Activated T-cell treated with anti-CD3 and anti-CD28 coated beads, Interleukin-2, amount 50 U/mL, for 72 hours (primary cell): Measurements from ENCODE around the gene TERT. TPM values are rescaled to one million over a fixed set of nuclear protein-coding genes. Genes with fewer than 3 reads are reported as not detected.
"Not testable (repeated sequence)": the region's sequence is repeated elsewhere in the genome, so short reads cannot be mapped to it uniquely, and the experiment has no call there.

Experiments
- ATAC-seq, 2 donors: fragments of 150-1000 bp; cut with Tn5 transposase; replicated peaks in 1 of 2; 2 replicates each; pipeline ENCODE4 v1.10.0; 2021; ENCODE audit warnings: moderate library complexity in 2 of 2, mild to moderate bottlenecking in 1 of 2
- DNase-seq, 2 donors: peaks; one replicate each; pipeline ENCODE4 v3.0.0; 2021 to 2022; ENCODE audit warnings: mixed read lengths in 1 of 2
- H3K27ac Mint-ChIP-seq: one replicate; pipeline ENCODE4 v1.8.0; 2022; ENCODE audit warnings: mild to moderate bottlenecking, moderate library complexity, mixed read lengths
- H3K27me3 Mint-ChIP-seq: one replicate; pipeline ENCODE4 v1.8.0; 2022; ENCODE audit warnings: low read depth, mixed read lengths
- H3K36me3 Mint-ChIP-seq, 2 donors: one replicate each; pipeline ENCODE4 v1.8.0; 2022; ENCODE audit warnings: mixed read lengths in 2 of 2, mild to moderate bottlenecking in 1 of 2; ENCODE audit not compliant: insufficient read depth in 2 of 2
- H3K4me1 Mint-ChIP-seq: one replicate; pipeline ENCODE4 v1.8.0; 2022; ENCODE audit warnings: low read depth, mixed read lengths
- H3K4me3 Mint-ChIP-seq, 2 donors: one replicate each; pipeline ENCODE4 v1.8.0; 2022; ENCODE audit warnings: mild to moderate bottlenecking in 2 of 2, mixed read lengths in 2 of 2, moderate library complexity in 2 of 2
- H3K9me3 Mint-ChIP-seq, 2 donors: one replicate each; pipeline ENCODE4 v1.8.0; 2022; ENCODE audit warnings: mixed read lengths in 2 of 2
- total RNA-seq, 2 donors: library from RNA; stranded (reverse); gene quantifications; one replicate each; pipeline ENCODE4 v1.2.3, GENCODE V29; 2022

Gene TERT
- total RNA-seq, 2 donors from 2014 or later, result 2.5 to 5.1 TPM

DNA sequence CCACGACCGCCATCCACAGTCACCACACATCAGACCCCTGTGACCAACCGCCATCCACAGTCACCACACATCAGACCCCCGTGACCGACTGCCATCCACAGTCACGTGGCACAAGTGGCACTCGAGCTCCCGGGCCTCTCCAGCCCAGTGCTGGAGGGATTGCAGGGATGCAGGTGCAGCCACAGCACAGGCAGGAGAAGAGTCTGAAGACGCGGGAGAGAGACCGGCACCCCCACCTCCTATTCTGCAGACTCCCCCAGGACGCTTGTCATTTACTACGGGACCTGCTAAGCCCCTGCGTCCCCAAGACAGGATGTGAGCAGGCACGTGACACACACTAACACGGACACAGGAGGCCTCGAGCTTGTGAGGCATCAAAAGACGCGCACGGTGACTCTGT is 21.1 kb downstream of the TERT start:
- Mint-ChIP-seq H3K4me3 (no peak overlapping the region), H3K9me3 (no peaks in the 10 kb centered on the region), H3K36me3 (peaks cover 3 to 5% of the 10 kb centered on the region in 2 donors), H3K27me3 (no peaks in the 10 kb centered on the region), H3K4me1 (peaks cover 13% of the 10 kb centered on the region), H3K27ac (no peak overlapping the region)
- DNase-seq (no peak), ATAC-seq (no peak)

DNA sequence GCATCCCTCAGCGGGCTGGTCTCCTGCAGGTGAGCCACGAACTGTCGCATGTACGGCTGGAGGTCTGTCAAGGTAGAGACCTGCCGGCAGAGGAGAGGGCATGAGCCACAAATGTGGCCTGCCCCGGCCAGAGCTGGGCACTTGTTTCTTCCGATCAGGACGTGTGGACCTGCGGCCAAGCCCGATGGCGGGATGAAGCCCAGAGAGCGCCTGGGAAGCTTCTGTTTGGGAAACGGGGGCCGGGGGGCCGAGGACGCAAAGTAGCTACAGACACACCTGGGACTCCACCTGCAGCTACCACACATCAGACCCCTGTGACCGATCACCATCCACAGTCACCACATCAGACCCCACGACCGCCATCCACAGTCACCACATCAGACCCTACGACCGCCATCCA is 22.7 kb downstream of the TERT start:
- H3K9me3 Mint-ChIP-seq, result no peaks in the 10 kb centered on the region
- no peak for ATAC-seq

GRCh38 chr5:1270933-1271914 is 23.6 kb downstream of the TERT start:
- peaks cover 0 to 1% of the 10 kb centered on the region in 2 donors for H3K36me3 Mint-ChIP-seq
- H3K4me1 Mint-ChIP-seq, result peaks cover 19% of the 10 kb centered on the region
- no peaks in the 10 kb centered on the region for H3K27me3 Mint-ChIP-seq
- H3K9me3 Mint-ChIP-seq, result no peaks in the 10 kb centered on the region
- no peak for ATAC-seq
- no peak overlapping the region for H3K4me3 Mint-ChIP-seq
- DNase-seq, result no peak
- no peak overlapping the region for H3K27ac Mint-ChIP-seq

More for the DNA sequence above, 22.7 kb downstream of the TERT start:
- Mint-ChIP-seq H3K36me3 (no peaks in the 10 kb centered on the region), H3K4me3 (no peak overlapping the region), H3K27ac (no peak overlapping the region), H3K27me3 (no peaks in the 10 kb centered on the region), H3K4me1 (peaks cover 19% of the 10 kb centered on the region)
- DNase-seq, result no peak

DNA sequence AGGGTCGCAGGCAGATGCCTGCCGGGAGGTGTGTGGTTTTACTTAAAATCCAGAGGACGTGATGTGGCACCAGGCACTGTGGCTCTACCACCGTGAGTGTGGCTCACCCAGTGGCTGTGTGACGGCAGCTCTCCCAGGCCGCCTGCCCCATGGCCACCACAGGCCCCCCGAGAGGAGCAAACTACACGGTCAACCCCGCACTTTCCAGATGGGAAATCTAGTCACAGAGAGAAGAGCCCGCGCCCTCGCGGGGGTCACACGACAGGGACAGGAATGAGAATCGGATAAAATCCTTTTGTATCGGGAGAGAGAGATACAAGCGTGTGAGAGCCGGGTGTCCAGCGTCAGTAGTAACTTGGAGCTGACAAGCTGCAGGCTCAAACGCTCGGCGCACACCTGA is 24.4 kb downstream of the TERT start:
- H3K4me1 Mint-ChIP-seq, result peaks cover 19% of the 10 kb centered on the region
- peaks cover 0 to 1% of the 10 kb centered on the region in 2 donors for H3K36me3 Mint-ChIP-seq
- ATAC-seq (no peak), DNase-seq (no peak)
- H3K27ac Mint-ChIP-seq, result no peak overlapping the region
- no peaks in the 10 kb centered on the region for H3K27me3 Mint-ChIP-seq
- H3K4me3 Mint-ChIP-seq, result no peak overlapping the region
- H3K9me3 Mint-ChIP-seq, result no peaks in the 10 kb centered on the region

DNA sequence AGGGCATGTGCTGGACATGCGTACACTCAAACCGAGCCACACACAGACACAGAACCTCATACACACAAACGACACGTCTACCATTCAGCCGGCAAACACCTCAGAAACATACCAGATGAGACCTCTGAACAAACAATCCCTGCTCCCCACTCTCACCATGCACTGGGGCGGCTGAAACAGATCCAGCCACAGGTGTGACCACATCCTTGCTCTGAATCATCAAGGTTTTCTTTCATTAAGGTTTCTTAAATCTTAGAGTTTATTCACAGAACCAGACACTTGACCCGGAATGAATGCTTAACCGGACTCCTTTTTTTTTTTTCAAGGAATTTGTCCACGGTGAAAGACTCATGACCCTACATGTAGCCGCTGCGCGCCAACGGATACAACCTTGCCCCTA is 26.2 kb downstream of the TERT start:
- DNase-seq (peak; percentile 56 to 71), ATAC-seq (peak; percentile 97 to 99)
- Mint-ChIP-seq H3K4me3 (no peak overlapping the region), H3K9me3 (no peaks in the 10 kb centered on the region), H3K27me3 (no peaks in the 10 kb centered on the region), H3K27ac (no peak overlapping the region), H3K4me1 (peaks cover 19% of the 10 kb centered on the region), H3K36me3 (peaks cover 0 to 1% of the 10 kb centered on the region in 2 donors)

- Mint-ChIP-seq H3K4me1 (peaks cover 19% of the 10 kb centered on the region), H3K9me3 (no peaks in the 10 kb centered on the region), H3K36me3 (peaks cover 0 to 1% of the 10 kb centered on the region in 2 donors), H3K27ac (no peak overlapping the region), H3K27me3 (no peaks in the 10 kb centered on the region), H3K4me3 (no peak overlapping the region)
- no peak for DNase-seq
- ATAC-seq, result no peak
Measured at GRCh38 chr5:1268056-1268455, 26.8 kb downstream of the TERT start.

- DNase-seq, H3K9me3 Mint-ChIP-seq, H3K27me3 Mint-ChIP-seq, ATAC-seq, H3K27ac Mint-ChIP-seq, H3K36me3 Mint-ChIP-seq, H3K4me3 Mint-ChIP-seq: not testable (repeated sequence)
- H3K4me1 Mint-ChIP-seq, result peaks cover 19% of the 10 kb centered on the region
Measured at GRCh38 chr5:1267464-1267863, 27.4 kb downstream of the TERT start.

DNA sequence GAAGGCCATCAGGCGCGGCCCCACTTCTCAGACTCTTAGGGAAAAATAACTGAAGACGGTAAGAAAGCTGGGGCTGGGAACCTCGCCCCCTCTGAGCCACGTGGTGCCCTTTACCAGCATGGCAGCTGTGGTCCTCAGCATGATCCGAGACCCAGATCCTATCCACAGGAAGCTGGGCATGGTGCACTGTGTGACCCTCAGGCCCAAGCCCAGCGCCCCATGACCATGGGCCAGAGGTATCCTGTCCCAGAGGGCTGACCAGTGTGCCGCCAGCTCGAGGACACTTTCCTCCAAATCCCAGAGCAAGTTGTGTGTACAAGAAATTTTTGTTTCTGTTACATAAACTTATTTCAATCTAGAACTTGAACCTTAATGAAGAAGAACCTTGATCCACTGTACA is 28.1 kb downstream of the TERT start:
- Mint-ChIP-seq H3K36me3 (peaks cover 0 to 1% of the 10 kb centered on the region in 2 donors), H3K9me3 (no peaks in the 10 kb centered on the region), H3K27ac (no peak overlapping the region), H3K27me3 (no peaks in the 10 kb centered on the region), H3K4me3 (no peak overlapping the region), H3K4me1 (peaks cover 19% of the 10 kb centered on the region)
- no peak for DNase-seq
- ATAC-seq, result no peak

DNA sequence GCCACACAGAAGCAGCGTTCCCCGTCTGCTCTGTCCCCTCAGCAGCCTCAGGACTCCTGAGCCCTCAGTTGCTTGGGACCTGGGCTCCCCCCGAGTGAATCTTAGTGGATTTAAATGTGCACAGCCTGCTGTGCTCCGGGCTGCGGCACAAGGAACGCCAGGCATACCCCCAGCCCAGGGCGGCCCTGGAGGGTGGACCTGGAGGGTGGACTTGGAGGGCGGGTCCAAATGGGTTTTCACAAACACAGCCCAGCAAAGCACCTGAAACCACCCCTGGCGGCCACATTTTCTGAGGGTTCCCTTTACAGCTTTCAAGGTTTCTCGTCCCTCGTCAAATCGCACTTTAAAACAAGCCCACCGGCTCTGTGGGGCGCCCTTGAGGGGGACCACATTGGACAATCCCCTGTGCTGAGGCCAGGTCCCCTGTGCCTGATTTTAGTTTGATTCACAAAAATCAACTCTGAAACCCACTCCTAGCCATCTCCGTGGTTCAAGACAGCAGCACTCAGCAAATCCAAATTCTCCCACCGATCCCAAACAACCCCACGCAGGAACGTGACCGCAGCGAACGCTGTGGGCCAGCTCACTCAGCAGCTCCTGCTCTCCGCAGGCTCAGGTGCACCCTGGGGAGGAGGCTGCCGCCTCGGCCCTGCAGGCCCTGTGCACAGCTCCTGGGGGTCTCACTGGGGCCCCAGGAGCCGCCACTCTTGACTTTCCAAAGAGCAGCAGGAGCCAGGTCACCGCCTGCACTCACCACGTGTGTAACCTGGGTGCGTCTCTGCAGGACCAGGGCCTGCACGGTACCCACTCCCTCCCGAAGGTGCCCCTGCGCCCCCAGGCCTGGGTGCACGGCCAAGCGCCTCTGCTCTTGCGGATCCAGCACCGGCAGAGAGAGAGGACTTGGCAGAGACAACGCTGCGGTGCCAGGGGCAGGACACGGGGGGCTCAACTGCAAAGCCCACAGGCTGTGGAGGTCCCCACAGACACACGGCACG is 29.1 kb downstream of the TERT start:
- ATAC-seq (no peak), DNase-seq (no peak)

GRCh38 chr5:1265026-1265425 is 29.8 kb downstream of the TERT start:
- Mint-ChIP-seq H3K4me3 (no peak overlapping the region), H3K9me3 (no peaks in the 10 kb centered on the region), H3K4me1 (peaks cover 15% of the 10 kb centered on the region), H3K27me3 (no peaks in the 10 kb centered on the region), H3K36me3 (peaks cover 0 to 1% of the 10 kb centered on the region in 2 donors), H3K27ac (no peak overlapping the region)
- ATAC-seq (no peak), DNase-seq (no peak)

More for the DNA sequence above, 29.1 kb downstream of the TERT start:
- peaks cover 0 to 1% of the 10 kb centered on the region in 2 donors for H3K36me3 Mint-ChIP-seq
- H3K4me1 Mint-ChIP-seq, result peaks cover 19% of the 10 kb centered on the region
- no peak overlapping the region for H3K4me3 Mint-ChIP-seq
- H3K27me3 Mint-ChIP-seq, result no peaks in the 10 kb centered on the region
- H3K27ac Mint-ChIP-seq, result no peak overlapping the region
- H3K9me3 Mint-ChIP-seq, result no peaks in the 10 kb centered on the region

- Mint-ChIP-seq H3K27ac (no peak overlapping the region), H3K9me3 (no peaks in the 10 kb centered on the region), H3K4me1 (peaks cover 10% of the 10 kb centered on the region), H3K4me3 (no peak overlapping the region), H3K36me3 (peaks cover 0 to 1% of the 10 kb centered on the region in 2 donors), H3K27me3 (no peaks in the 10 kb centered on the region)
- DNase-seq (no peak), ATAC-seq (no peak)
Measured at GRCh38 chr5:1264211-1264610, 30.7 kb downstream of the TERT start.

DNA sequence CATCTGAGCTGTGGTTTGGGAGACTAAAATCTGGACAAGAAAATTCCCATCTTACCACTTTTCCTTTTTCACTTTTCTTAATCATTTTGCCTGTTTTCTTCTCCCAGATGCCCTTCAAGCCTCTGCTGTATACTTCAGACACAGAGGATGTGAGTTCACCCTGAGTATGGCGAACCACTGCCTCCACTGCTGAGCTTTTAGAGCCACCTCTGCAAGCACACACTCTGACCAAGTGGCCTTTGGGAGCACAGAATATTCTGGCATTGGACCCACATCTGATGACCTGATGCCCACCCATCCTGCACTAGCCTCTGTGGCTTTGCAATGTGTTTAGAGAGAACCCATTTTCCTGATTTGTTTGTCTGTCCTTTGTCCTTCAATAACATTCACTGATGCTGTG is 32.5 kb downstream of the TERT start:
- DNase-seq (no peak), ATAC-seq (no peak)
- Mint-ChIP-seq H3K36me3 (peaks cover 0 to 1% of the 10 kb centered on the region in 2 donors), H3K9me3 (no peaks in the 10 kb centered on the region), H3K27ac (no peak overlapping the region), H3K4me1 (no peaks in the 10 kb centered on the region), H3K4me3 (no peak overlapping the region), H3K27me3 (no peaks in the 10 kb centered on the region)

DNA sequence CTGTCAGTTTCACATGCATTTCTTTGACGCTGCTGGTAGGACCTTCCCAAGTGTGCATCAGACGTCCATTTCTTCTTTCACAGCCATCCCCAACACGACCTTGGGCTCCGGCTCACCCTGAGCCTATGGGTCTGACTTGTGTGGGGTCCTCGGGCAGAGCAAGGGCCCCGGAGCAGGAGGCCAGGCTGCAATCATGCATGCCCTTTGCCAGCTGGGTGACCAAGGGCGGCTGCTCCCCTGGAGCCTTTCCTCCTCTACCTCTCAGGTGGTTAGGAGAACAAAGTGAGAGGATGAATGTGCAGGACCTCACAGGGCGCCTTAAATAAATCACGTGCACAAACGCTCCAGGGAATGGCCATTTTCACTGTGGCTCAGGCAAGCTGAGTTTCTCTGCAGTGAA is 33.2 kb downstream of the TERT start:
- Mint-ChIP-seq H3K27me3 (no peaks in the 10 kb centered on the region), H3K9me3 (no peaks in the 10 kb centered on the region), H3K4me3 (no peak overlapping the region), H3K27ac (no peak overlapping the region), H3K36me3 (peaks cover 0 to 1% of the 10 kb centered on the region in 2 donors), H3K4me1 (no peaks in the 10 kb centered on the region)
- no peak for ATAC-seq
- DNase-seq, result no peak
